ENCODE results near the gene HOXB2.

DNA sequence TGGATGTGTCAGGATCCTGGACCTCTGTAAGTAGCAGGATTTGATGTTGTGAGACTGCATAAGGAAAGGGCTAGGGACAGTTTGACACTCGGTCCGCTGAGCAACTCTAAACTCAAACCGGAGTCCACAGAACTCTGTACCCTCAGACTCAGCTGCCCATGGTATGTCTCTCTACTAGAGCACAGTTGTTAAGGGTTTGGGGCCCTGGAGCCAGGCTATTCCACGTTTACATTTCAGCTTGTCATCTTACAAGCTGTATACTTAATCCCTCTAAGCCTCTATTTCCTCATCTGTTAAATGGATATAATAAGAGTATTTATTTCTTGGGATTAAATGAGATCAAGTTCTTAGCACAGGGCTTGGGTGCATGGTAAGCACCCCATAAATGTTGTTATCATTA is 42.0 kb downstream of the HOXB2 start:
- TF ChIP-seq POLR2AphosphoS5 (IDR thresholded peaks at IDR 0.05; ENCODE audit: low read depth, low read length) (no peak), POLR2A (IDR thresholded peaks at IDR 0.05; ENCODE audit: low read depth, low read length) (no peak), TAF1 (IDR thresholded peaks at IDR 0.05; ENCODE audit: borderline replicate concordance, low read depth, low read length) (no peak)

All from GM12892 (cell line).